HEK293T (cell line): ENCODE data around the gene GALP.
"Not testable (repeated sequence)": the region's sequence is repeated elsewhere in the genome, so short reads cannot be mapped to it uniquely, and the experiment has no call there.

Experiments
- ARNT ChIP-seq: fragments of 450-650 bp; IDR thresholded peaks from 2 replicates; pipeline ENCODE4 v1.6.1; 2017; ENCODE audit warnings: mild to moderate bottlenecking
- BHLHE40 ChIP-seq: fragments of 450-650 bp; IDR thresholded peaks from 2 replicates; pipeline ENCODE4 v1.6.1; 2016; ENCODE audit warnings: mild to moderate bottlenecking, moderate library complexity, borderline replicate concordance
- ELF4 ChIP-seq: fragments of 450-650 bp; IDR thresholded peaks from 2 replicates; pipeline ENCODE4 v1.6.1; 2017; ENCODE audit warnings: antibody characterized with exemption
- FOXA1 ChIP-seq: fragments of 450-650 bp; IDR thresholded peaks from 2 replicates; pipeline ENCODE4 v1.6.1; 2016; ENCODE audit warnings: mild to moderate bottlenecking
- FOXK2 ChIP-seq: fragments of 450-650 bp; IDR thresholded peaks from 2 replicates; pipeline ENCODE4 v1.6.1; 2016; ENCODE audit warnings: mild to moderate bottlenecking
- FOXM1 ChIP-seq: fragments of 450-650 bp; IDR thresholded peaks from 2 replicates; pipeline ENCODE4 v1.6.1; 2017; ENCODE audit warnings: mild to moderate bottlenecking, borderline replicate concordance
- HDGF ChIP-seq: fragments of 450-650 bp; IDR thresholded peaks from 2 replicates; pipeline ENCODE4 v1.6.1; 2017; ENCODE audit warnings: antibody characterized with exemption, borderline replicate concordance
- NFRKB ChIP-seq: fragments of 450-650 bp; IDR thresholded peaks from 2 replicates; pipeline ENCODE4 v1.6.1; 2016; ENCODE audit warnings: mild to moderate bottlenecking, moderate library complexity
- PKNOX1 ChIP-seq: fragments of 450-650 bp; IDR thresholded peaks from 2 replicates; pipeline ENCODE4 v1.6.1; 2016
- SP1 ChIP-seq: fragments of 450-650 bp; IDR thresholded peaks from 2 replicates; pipeline ENCODE4 v1.6.1; 2017
- SUZ12 ChIP-seq: fragments of 450-650 bp; IDR thresholded peaks from 2 replicates; pipeline ENCODE4 v1.6.1; 2016; ENCODE audit warnings: mild to moderate bottlenecking
- TARDBP ChIP-seq: fragments of 450-650 bp; IDR thresholded peaks from 2 replicates; pipeline ENCODE4 v1.6.1; 2016
- ZNF384 ChIP-seq: fragments of 450-650 bp; IDR thresholded peaks from 2 replicates; pipeline ENCODE4 v1.6.1; 2016

- TF ChIP-seq PKNOX1, BHLHE40, SP1, ELF4, FOXA1, SUZ12, TARDBP, FOXM1, ARNT, ZNF384, HDGF, FOXK2, NFRKB: not testable (repeated sequence)
These were observed at the start of gene GALP for GRCh38 chr19:56175861-56176307.
